Liver (tissue), 9 donors: ENCODE measurements around the gene GPC1. TPM values are rescaled to one million over a fixed set of nuclear protein-coding genes. Genes with fewer than 3 reads are reported as not detected.

Experiments used
- DNase-seq: peaks from one replicate; pipeline ENCODE4 v3.0.0-alpha.2; 2017; ENCODE audit warnings: low spot score
- H3K27ac ChIP-seq, 2 donors: one replicate each; pipeline ENCODE4 v1.7.0; 2013; ENCODE audit warnings: inconsistent platforms in 2 of 2, low read length in 2 of 2, control low read depth in 1 of 2, low read depth in 1 of 2, mild to moderate bottlenecking in 1 of 2
- H3K27me3 ChIP-seq, 4 donors: one replicate each; pipeline versions ENCODE4 v1.6.1 to v1.7.0; 2013; ENCODE audit warnings: low read length in 3 of 4, inconsistent platforms in 1 of 4, mild to moderate bottlenecking in 1 of 4, moderate library complexity in 1 of 4; ENCODE audit not compliant: control insufficient read depth in 4 of 4, insufficient read depth in 4 of 4
- H3K36me3 ChIP-seq, 4 donors: one replicate each; pipeline versions ENCODE4 v1.6.1 to v1.7.0; 2013; ENCODE audit warnings: low read length in 3 of 4, mild to moderate bottlenecking in 3 of 4, low read depth in 1 of 4, moderate library complexity in 1 of 4; ENCODE audit not compliant: control insufficient read depth in 4 of 4, insufficient read depth in 3 of 4
- H3K4me1 ChIP-seq, 4 donors: one replicate each; pipeline versions ENCODE4 v1.6.1 to v1.7.0; 2013; ENCODE audit warnings: low read length in 3 of 4, mild to moderate bottlenecking in 3 of 4, moderate library complexity in 1 of 4; ENCODE audit not compliant: control insufficient read depth in 4 of 4, insufficient read depth in 4 of 4
- H3K4me3 ChIP-seq, 3 donors: one replicate each; pipeline versions ENCODE4 v1.6.1 to v1.7.0; 2013; ENCODE audit warnings: low read length in 3 of 3, control low read depth in 1 of 3, low read depth in 1 of 3, mild to moderate bottlenecking in 1 of 3
- H3K9ac ChIP-seq, 2 donors: one replicate each; pipeline ENCODE4 v1.7.0; 2013; ENCODE audit warnings: low read length in 2 of 2, mild to moderate bottlenecking in 2 of 2, moderate library complexity in 2 of 2, control low read depth in 1 of 2, low read depth in 1 of 2
- H3K9me3 ChIP-seq, 4 donors: one replicate each; pipeline versions ENCODE4 v1.6.1 to v1.7.0; 2013; ENCODE audit warnings: low read length in 3 of 4; ENCODE audit not compliant: control insufficient read depth in 4 of 4
- EGR1 ChIP-seq, 2 donors: IDR thresholded peaks; 2 replicates each; pipeline ENCODE4 v1.6.1; 2016 to 2018; ENCODE audit warnings: antibody characterized with exemption in 2 of 2, low read depth in 2 of 2
- FOXA1 ChIP-seq: IDR thresholded peaks from 2 replicates; pipeline ENCODE4 v1.6.1; 2016; ENCODE audit warnings: antibody characterized with exemption
- FOXA2 ChIP-seq: IDR thresholded peaks from 2 replicates; pipeline ENCODE4 v1.6.1; 2016; ENCODE audit warnings: antibody characterized with exemption
- GABPA ChIP-seq, 2 donors: IDR thresholded peaks in 1 of 2; conservative IDR thresholded peaks in 1 of 2; 2 replicates each; pipeline ENCODE4 v1.6.1; 2016; ENCODE audit warnings: antibody characterized with exemption in 2 of 2, mild to moderate bottlenecking in 1 of 2, moderate library complexity in 1 of 2
- HNF4A ChIP-seq, 2 donors: conservative IDR thresholded peaks; 2 replicates each; pipeline ENCODE4 v1.6.1; 2016; ENCODE audit warnings: antibody characterized with exemption in 2 of 2, mild to moderate bottlenecking in 2 of 2
- HNF4G ChIP-seq: IDR thresholded peaks from 2 replicates; pipeline ENCODE4 v1.6.1; 2016; ENCODE audit warnings: antibody characterized with exemption
- NR2F2 ChIP-seq: IDR thresholded peaks from 2 replicates; pipeline ENCODE4 v1.6.1; 2016; ENCODE audit warnings: antibody characterized with exemption
- SP1 ChIP-seq: IDR thresholded peaks from 2 replicates; pipeline ENCODE4 v1.6.1; 2018; ENCODE audit warnings: antibody characterized with exemption, mild to moderate bottlenecking
- TAF1 ChIP-seq: conservative IDR thresholded peaks from 2 replicates; pipeline ENCODE4 v1.6.1; 2016; ENCODE audit warnings: antibody characterized with exemption, mild to moderate bottlenecking
- YY1 ChIP-seq: IDR thresholded peaks from 2 replicates; pipeline ENCODE4 v1.6.1; 2016; ENCODE audit warnings: antibody characterized with exemption, mild to moderate bottlenecking
- WGBS: extraction: QIAGEN DNeasy Blood & Tissue Kit; methylation state at CpG from one replicate; pipeline ENCODE4 v1.1.7; 2013; 5-methylcytosine and 5-hydroxymethylcytosine counted together
- polyA plus RNA-seq, 2 donors: library from polyadenylated mRNA; stranded (reverse) in 1 of 2; unstranded in 1 of 2; fragments of 200-250 nt in 1 of 2; fragments of >200 nt in 1 of 2; fragmentation: Nextera tagmentation in 1 of 2; extraction: Ambion mirVana in 1 of 2; gene quantifications; one replicate each; pipeline versions ENCODE4 v1.2.1 to v1.2.3, GENCODE V29; 2013 to 2015
- total RNA-seq, 2 donors: library from RNA; depleted of rRNA; stranded (reverse); fragments of >200 nt; gene quantifications; one replicate each; pipeline ENCODE4 v1.2.3, GENCODE V29; 2014
- TF ChIP-seq, protein P1 (sequence below): IDR thresholded peaks from 2 replicates; pipeline ENCODE4 v1.6.1; 2016; ENCODE audit warnings: antibody characterized with exemption
- TF ChIP-seq, protein P2 (sequence below): IDR thresholded peaks from 2 replicates; pipeline ENCODE4 v1.6.1; 2016; ENCODE audit warnings: antibody characterized with exemption, mild to moderate bottlenecking
- TF ChIP-seq, protein P3 (sequence below): fragments of 150-350 bp; IDR thresholded peaks from 2 replicates; pipeline ENCODE4 v1.5.1; 2017; ENCODE audit warnings: improper control_type of control experiment, low read depth, low read length; ENCODE audit not compliant: missing input control
- TF ChIP-seq, protein P4 (sequence below): IDR thresholded peaks from 2 replicates; pipeline ENCODE4 v1.6.1; 2016; ENCODE audit warnings: antibody characterized with exemption
- TF ChIP-seq, protein P5 (sequence below): IDR thresholded peaks from 2 replicates; pipeline ENCODE4 v1.6.1; 2016; ENCODE audit warnings: antibody characterized with exemption
- donor health status: healthy.
- donor health status: healthy.
- donor health status: healthy.
- donor health status: healthy.
- donor health status: healthy.

GPC1 gene
- total and polyA plus RNA-seq, 4 donors = 3.2 to 41.0 (median 9.1) TPM

DNA sequence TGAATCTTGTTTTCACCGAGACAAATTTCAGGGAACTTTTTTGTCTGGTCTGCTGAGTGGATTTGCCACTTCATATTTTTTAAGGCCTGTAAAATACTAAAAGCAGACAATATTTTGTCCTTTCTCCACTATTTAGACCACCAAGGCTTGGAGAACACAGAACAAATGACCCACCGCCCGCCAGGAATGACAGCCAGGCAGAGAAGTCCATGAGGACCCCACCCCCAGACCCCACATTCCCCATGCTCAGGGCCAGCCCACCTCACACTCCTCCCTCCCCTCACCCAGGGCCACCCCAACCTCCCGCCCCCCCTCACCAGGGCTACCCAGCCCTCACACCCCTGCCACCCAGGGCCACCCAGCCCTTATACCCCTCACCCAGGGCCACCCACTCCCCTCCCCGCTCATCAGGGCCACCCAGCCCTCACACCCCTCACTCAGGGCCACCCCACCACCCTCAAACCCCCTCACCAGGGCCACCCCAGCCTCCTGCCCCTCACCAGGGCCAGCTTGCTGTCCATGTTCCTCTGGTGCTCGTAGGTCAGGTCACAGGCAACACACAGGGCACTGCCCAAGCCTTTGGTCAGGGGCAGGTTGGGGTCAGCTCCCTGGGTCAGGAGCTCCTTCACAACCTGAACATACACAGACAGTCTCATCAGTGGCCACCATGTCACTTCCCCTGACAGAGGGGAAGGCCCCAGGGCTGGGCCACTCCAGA is 71.8 kb downstream of the GPC1 start:
- Histone ChIP-seq H3K4me3 (no peak overlapping the region), H3K36me3 (peaks cover 0 to 10% (median 4%) of the 10 kb centered on the region in 4 donors), H3K27me3 (no peaks in the 10 kb centered on the region), H3K9ac (no peak overlapping the region), H3K4me1 (no peaks in the 10 kb centered on the region), H3K9me3 (no peaks in the 10 kb centered on the region), H3K27ac (no peak overlapping the region)
- 95% methylated on average over 6 of the region's 6 CpGs for WGBS
- DNase-seq = peak; percentile 20
- no peak for TF ChIP-seq TAF1
- no peak for TF ChIP-seq HNF4G
- TF ChIP-seq, protein P1, sequence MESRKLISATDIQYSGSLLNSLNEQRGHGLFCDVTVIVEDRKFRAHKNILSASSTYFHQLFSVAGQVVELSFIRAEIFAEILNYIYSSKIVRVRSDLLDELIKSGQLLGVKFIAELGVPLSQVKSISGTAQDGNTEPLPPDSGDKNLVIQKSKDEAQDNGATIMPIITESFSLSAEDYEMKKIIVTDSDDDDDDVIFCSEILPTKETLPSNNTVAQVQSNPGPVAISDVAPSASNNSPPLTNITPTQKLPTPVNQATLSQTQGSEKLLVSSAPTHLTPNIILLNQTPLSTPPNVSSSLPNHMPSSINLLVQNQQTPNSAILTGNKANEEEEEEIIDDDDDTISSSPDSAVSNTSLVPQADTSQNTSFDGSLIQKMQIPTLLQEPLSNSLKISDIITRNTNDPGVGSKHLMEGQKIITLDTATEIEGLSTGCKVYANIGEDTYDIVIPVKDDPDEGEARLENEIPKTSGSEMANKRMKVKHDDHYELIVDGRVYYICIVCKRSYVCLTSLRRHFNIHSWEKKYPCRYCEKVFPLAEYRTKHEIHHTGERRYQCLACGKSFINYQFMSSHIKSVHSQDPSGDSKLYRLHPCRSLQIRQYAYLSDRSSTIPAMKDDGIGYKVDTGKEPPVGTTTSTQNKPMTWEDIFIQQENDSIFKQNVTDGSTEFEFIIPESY = no peak
- no peak for TF ChIP-seq NR2F2
- TF ChIP-seq, protein P2, sequence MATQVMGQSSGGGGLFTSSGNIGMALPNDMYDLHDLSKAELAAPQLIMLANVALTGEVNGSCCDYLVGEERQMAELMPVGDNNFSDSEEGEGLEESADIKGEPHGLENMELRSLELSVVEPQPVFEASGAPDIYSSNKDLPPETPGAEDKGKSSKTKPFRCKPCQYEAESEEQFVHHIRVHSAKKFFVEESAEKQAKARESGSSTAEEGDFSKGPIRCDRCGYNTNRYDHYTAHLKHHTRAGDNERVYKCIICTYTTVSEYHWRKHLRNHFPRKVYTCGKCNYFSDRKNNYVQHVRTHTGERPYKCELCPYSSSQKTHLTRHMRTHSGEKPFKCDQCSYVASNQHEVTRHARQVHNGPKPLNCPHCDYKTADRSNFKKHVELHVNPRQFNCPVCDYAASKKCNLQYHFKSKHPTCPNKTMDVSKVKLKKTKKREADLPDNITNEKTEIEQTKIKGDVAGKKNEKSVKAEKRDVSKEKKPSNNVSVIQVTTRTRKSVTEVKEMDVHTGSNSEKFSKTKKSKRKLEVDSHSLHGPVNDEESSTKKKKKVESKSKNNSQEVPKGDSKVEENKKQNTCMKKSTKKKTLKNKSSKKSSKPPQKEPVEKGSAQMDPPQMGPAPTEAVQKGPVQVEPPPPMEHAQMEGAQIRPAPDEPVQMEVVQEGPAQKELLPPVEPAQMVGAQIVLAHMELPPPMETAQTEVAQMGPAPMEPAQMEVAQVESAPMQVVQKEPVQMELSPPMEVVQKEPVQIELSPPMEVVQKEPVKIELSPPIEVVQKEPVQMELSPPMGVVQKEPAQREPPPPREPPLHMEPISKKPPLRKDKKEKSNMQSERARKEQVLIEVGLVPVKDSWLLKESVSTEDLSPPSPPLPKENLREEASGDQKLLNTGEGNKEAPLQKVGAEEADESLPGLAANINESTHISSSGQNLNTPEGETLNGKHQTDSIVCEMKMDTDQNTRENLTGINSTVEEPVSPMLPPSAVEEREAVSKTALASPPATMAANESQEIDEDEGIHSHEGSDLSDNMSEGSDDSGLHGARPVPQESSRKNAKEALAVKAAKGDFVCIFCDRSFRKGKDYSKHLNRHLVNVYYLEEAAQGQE = no peak
- no peak for TF ChIP-seq GABPA (IDR thresholded peaks at IDR 0.05 in 1 of 2, conservative IDR thresholded peaks at IDR 0.05 in 1 of 2)
- TF ChIP-seq SP1 = no peak
- TF ChIP-seq, protein P3, sequence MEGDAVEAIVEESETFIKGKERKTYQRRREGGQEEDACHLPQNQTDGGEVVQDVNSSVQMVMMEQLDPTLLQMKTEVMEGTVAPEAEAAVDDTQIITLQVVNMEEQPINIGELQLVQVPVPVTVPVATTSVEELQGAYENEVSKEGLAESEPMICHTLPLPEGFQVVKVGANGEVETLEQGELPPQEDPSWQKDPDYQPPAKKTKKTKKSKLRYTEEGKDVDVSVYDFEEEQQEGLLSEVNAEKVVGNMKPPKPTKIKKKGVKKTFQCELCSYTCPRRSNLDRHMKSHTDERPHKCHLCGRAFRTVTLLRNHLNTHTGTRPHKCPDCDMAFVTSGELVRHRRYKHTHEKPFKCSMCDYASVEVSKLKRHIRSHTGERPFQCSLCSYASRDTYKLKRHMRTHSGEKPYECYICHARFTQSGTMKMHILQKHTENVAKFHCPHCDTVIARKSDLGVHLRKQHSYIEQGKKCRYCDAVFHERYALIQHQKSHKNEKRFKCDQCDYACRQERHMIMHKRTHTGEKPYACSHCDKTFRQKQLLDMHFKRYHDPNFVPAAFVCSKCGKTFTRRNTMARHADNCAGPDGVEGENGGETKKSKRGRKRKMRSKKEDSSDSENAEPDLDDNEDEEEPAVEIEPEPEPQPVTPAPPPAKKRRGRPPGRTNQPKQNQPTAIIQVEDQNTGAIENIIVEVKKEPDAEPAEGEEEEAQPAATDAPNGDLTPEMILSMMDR = no peak
- no peak for TF ChIP-seq FOXA1
- no peak for TF ChIP-seq YY1
- TF ChIP-seq HNF4A (conservative IDR thresholded peaks at IDR 0.05) = no peak

DNA sequence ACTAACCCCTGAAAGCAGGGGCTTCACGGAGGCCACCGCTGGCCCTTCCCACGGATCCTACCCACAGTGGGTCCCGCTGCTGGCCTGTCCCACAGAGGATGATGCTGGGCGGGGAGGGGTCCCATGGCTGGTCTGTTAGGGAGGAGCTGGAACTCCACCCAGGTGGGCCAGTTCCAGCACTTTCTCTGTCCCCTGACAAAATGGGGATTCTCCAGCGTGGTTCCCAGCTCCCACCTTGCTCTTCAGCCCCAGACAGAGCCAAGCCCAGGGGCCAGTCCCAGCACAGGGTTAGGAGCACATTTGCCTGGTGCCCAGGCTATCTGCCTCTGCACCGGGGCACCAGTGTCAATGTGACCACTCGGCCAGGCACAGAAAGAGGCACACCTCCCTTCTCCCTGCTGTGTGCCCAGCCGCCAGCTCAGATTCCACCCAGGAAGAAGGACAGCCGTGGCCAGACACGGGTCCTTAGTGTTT is 72.4 kb downstream of the GPC1 start:
- Histone ChIP-seq H3K4me3 (no peak overlapping the region), H3K4me1 (no peaks in the 10 kb centered on the region), H3K9ac (no peak overlapping the region), H3K36me3 (peaks cover 0 to 12% (median 5%) of the 10 kb centered on the region in 4 donors), H3K27ac (no peak overlapping the region), H3K9me3 (no peaks in the 10 kb centered on the region), H3K27me3 (no peaks in the 10 kb centered on the region)
- DNase-seq = peak; percentile 28
- WGBS = 96% methylated on average over 11 of the region's 11 CpGs
- no peak for TF ChIP-seq FOXA2
- no peak for TF ChIP-seq TAF1
- no peak for TF ChIP-seq EGR1 (IDR thresholded peaks at IDR 0.05; ENCODE audit: low read depth in 2 of 2)
- TF ChIP-seq, protein P4, sequence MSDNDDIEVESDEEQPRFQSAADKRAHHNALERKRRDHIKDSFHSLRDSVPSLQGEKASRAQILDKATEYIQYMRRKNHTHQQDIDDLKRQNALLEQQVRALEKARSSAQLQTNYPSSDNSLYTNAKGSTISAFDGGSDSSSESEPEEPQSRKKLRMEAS = no peak
- no peak for TF ChIP-seq HNF4A (conservative IDR thresholded peaks at IDR 0.05)
- TF ChIP-seq, protein P2 = no peak
- TF ChIP-seq, protein P5, sequence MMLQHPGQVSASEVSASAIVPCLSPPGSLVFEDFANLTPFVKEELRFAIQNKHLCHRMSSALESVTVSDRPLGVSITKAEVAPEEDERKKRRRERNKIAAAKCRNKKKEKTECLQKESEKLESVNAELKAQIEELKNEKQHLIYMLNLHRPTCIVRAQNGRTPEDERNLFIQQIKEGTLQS = no peak
